Measurements from ENCODE around the gene SPRR3.

SPRR3 gene

GRCh38 chr1:152981146-152981871, 20.2 kb upstream of the SPRR3 start:
- Histone ChIP-seq H3K27ac (no peak overlapping the region), H3K9ac (no peak overlapping the region), H3K4me2 (no peak overlapping the region), H3K4me3 (no peak overlapping the region), H3K36me3 (no peaks in the 10 kb centered on the region), H3K9me3 (no peaks in the 10 kb centered on the region), H4K20me1 (no peaks in the 10 kb centered on the region), H3K27me3 (no peaks in the 10 kb centered on the region), H3K4me1 (peaks cover 17% of the 10 kb centered on the region)
- TF ChIP-seq Cebpa-rat (IDR thresholded peaks at IDR 0.05), result no peak

- Histone ChIP-seq H3K9ac (no peak overlapping the region), H3K36me3 (no peaks in the 10 kb centered on the region), H3K9me3 (no peaks in the 10 kb centered on the region), H4K20me1 (no peaks in the 10 kb centered on the region), H3K27me3 (no peaks in the 10 kb centered on the region), H3K4me3 (no peak overlapping the region), H3K4me2 (no peak overlapping the region), H3K4me1 (peaks cover 17% of the 10 kb centered on the region), H3K27ac (no peak overlapping the region)
- no peak for TF ChIP-seq Cebpa-rat (IDR thresholded peaks at IDR 0.05)
Measured at GRCh38 chr1:152982076-152982475, 19.5 kb upstream of the SPRR3 start.

GRCh38 chr1:152983234-152983633, 18.3 kb upstream of the SPRR3 start:
- no peak overlapping the region for H3K9ac ChIP-seq
- H4K20me1 ChIP-seq, result no peaks in the 10 kb centered on the region
- no peak for TF ChIP-seq Cebpa-rat (IDR thresholded peaks at IDR 0.05)
- H3K27me3 ChIP-seq, result no peaks in the 10 kb centered on the region
- H3K4me2 ChIP-seq, result peak overlapping the region; percentile 40
- H3K4me3 ChIP-seq, result no peak overlapping the region
- no peaks in the 10 kb centered on the region for H3K36me3 ChIP-seq
- H3K4me1 ChIP-seq, result peaks cover 17% of the 10 kb centered on the region
- H3K9me3 ChIP-seq, result no peaks in the 10 kb centered on the region
- H3K27ac ChIP-seq, result peak overlapping the region; percentile 5; the same call in 1 of the 2 replicates

GRCh38 chr1:152983743-152984142, 17.8 kb upstream of the SPRR3 start, which contains the start of gene SPRR1A:
SPRR1A (plus strand) TSS chr1:152984081; CDS start chr1:152985231, 1,150 bp downstream.
- H3K27ac ChIP-seq, result peak within 1 kb of the TSS; percentile 5; the same call in 1 of the 2 replicates

GRCh38 chr1:152986578-152986977, 15.0 kb upstream of the SPRR3 start:
- no peaks in the 10 kb centered on the region for H3K27me3 ChIP-seq
- no peak overlapping the region for H3K9ac ChIP-seq
- H3K4me2 ChIP-seq, result no peak overlapping the region
- H3K36me3 ChIP-seq, result no peaks in the 10 kb centered on the region
- no peaks in the 10 kb centered on the region for H3K9me3 ChIP-seq
- no peak overlapping the region for H3K27ac ChIP-seq
- no peak overlapping the region for H3K4me3 ChIP-seq
- H4K20me1 ChIP-seq, result no peaks in the 10 kb centered on the region
- peaks cover 17% of the 10 kb centered on the region for H3K4me1 ChIP-seq
- TF ChIP-seq Cebpa-rat (IDR thresholded peaks at IDR 0.05), result no peak

More at GRCh38 chr1:152983743-152984142, 17.8 kb upstream of the SPRR3 start, which contains the start of gene SPRR1A:
- H3K36me3 ChIP-seq, result no peaks in the 10 kb centered on the region
- H3K27me3 ChIP-seq, result no peaks in the 10 kb centered on the region
- no peak within 1 kb of the TSS for H3K4me3 ChIP-seq
- H3K9me3 ChIP-seq, result no peaks in the 10 kb centered on the region
- peak within 1 kb of the TSS; percentile 40 for H3K4me2 ChIP-seq
- H4K20me1 ChIP-seq, result no peaks in the 10 kb centered on the region
- no peak within 1 kb of the TSS for H3K9ac ChIP-seq
- H3K4me1 ChIP-seq, result peaks cover 17% of the 10 kb centered on the region
- no peak for TF ChIP-seq Cebpa-rat (IDR thresholded peaks at IDR 0.05)

GRCh38 chr1:152993186-152993585, 8.4 kb upstream of the SPRR3 start:
- Histone ChIP-seq H3K4me1 (no peaks in the 10 kb centered on the region), H3K27me3 (no peaks in the 10 kb centered on the region), H3K27ac (no peak overlapping the region), H3K9ac (no peak overlapping the region), H4K20me1 (no peaks in the 10 kb centered on the region), H3K4me2 (no peak overlapping the region), H3K4me3 (no peak overlapping the region), H3K36me3 (no peaks in the 10 kb centered on the region), H3K9me3 (peaks cover 9% of the 10 kb centered on the region)
- TF ChIP-seq Cebpa-rat (IDR thresholded peaks at IDR 0.05), result no peak

- no peak for TF ChIP-seq Cebpa-rat (IDR thresholded peaks at IDR 0.05)
- Histone ChIP-seq H3K27me3 (no peaks in the 10 kb centered on the region), H3K9ac (no peak overlapping the region)
Measured at GRCh38 chr1:152995842-152996241, 5.7 kb upstream of the SPRR3 start.

GRCh38 chr1:152996633-152997400, 4.7 kb upstream of the SPRR3 start:
- H3K27ac ChIP-seq, result no peak overlapping the region
- no peaks in the 10 kb centered on the region for H4K20me1 ChIP-seq
- no peaks in the 10 kb centered on the region for H3K36me3 ChIP-seq
- no peak for TF ChIP-seq Cebpa-rat (IDR thresholded peaks at IDR 0.05)
- no peak overlapping the region for H3K9ac ChIP-seq
- peaks cover 9% of the 10 kb centered on the region for H3K9me3 ChIP-seq
- no peaks in the 10 kb centered on the region for H3K27me3 ChIP-seq
- H3K4me3 ChIP-seq, result no peak overlapping the region
- no peak overlapping the region for H3K4me2 ChIP-seq
- peaks cover under 1% of the 10 kb centered on the region for H3K4me1 ChIP-seq

More at GRCh38 chr1:152995842-152996241, 5.7 kb upstream of the SPRR3 start:
- H3K9me3 ChIP-seq, result peaks cover 9% of the 10 kb centered on the region
- H3K4me1 ChIP-seq, result no peaks in the 10 kb centered on the region
- H3K4me2 ChIP-seq, result no peak overlapping the region
- no peaks in the 10 kb centered on the region for H4K20me1 ChIP-seq
- no peak overlapping the region for H3K27ac ChIP-seq
- H3K4me3 ChIP-seq, result no peak overlapping the region
- no peaks in the 10 kb centered on the region for H3K36me3 ChIP-seq

- Histone ChIP-seq H3K4me1 (peaks cover 12% of the 10 kb centered on the region), H3K36me3 (no peaks in the 10 kb centered on the region), H3K27me3 (no peaks in the 10 kb centered on the region), H4K20me1 (no peaks in the 10 kb centered on the region), H3K27ac (no peak overlapping the region), H3K4me2 (no peak overlapping the region), H3K9me3 (peaks cover 9% of the 10 kb centered on the region), H3K4me3 (no peak overlapping the region), H3K9ac (no peak overlapping the region)
- no peak for TF ChIP-seq Cebpa-rat (IDR thresholded peaks at IDR 0.05)
Measured at GRCh38 chr1:152997901-152998300, 3.6 kb upstream of the SPRR3 start.

GRCh38 chr1:152998476-152998875, 3.1 kb upstream of the SPRR3 start:
- Histone ChIP-seq H3K36me3 (no peaks in the 10 kb centered on the region), H3K4me2 (no peak overlapping the region), H3K9ac (no peak overlapping the region), H4K20me1 (no peaks in the 10 kb centered on the region), H3K4me3 (no peak overlapping the region), H3K9me3 (peaks cover 9% of the 10 kb centered on the region), H3K27ac (no peak overlapping the region), H3K27me3 (no peaks in the 10 kb centered on the region), H3K4me1 (peaks cover 15% of the 10 kb centered on the region)
- TF ChIP-seq Cebpa-rat (IDR thresholded peaks at IDR 0.05), result no peak
